HG03558 (cell line): ENCODE results near the gene KCNV2.

Experiments used
- ATAC-seq: cut with Tn5 transposase; IDR thresholded peaks from one replicate; pipeline ENCODE4 v1.9.1; 2021; ENCODE audit warnings: moderate number of reproducible peaks; ENCODE audit not compliant: unreplicated experiment; ENCODE audit errors: extremely low read depth

Gene KCNV2

DNA sequence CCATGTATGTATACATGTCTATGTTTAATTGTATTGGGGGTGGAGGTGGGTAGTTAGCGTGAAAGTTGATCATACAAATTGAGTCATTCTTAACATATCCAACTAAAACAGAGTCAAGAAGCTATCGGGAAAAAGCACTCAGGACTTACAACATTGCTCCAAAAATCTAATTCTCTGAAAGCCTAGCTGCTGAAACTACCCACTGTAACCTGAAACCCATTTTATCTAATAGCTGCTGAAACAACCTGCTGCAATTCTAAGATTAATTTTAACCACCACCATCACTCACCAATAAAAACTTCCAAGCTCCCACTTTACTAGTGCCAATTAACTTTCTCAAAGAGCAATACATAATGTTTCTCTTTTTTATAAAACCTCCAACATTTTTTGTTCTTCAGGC lies 32.2 kb downstream of the KCNV2 start:
- no peak for ATAC-seq

DNA sequence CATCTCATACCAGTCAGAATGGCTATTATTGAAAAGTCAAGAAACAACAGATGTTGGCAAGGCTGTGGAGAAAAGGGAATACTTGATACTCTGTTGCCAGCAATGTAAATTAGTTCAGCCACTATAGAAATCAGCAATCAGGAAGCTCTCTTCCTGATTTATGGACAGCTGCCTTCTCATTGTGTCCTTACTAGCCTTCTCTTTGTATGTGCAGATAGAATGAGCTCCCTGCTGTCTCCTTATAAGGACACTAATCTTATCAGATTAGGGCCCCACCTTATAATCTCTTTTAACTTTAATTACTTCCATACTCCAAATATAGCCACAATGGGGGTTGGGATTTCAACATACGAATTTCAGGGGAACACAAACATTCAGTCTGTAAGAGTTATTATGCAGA lies 38.0 kb downstream of the KCNV2 start:
- ATAC-seq = no peak

DNA sequence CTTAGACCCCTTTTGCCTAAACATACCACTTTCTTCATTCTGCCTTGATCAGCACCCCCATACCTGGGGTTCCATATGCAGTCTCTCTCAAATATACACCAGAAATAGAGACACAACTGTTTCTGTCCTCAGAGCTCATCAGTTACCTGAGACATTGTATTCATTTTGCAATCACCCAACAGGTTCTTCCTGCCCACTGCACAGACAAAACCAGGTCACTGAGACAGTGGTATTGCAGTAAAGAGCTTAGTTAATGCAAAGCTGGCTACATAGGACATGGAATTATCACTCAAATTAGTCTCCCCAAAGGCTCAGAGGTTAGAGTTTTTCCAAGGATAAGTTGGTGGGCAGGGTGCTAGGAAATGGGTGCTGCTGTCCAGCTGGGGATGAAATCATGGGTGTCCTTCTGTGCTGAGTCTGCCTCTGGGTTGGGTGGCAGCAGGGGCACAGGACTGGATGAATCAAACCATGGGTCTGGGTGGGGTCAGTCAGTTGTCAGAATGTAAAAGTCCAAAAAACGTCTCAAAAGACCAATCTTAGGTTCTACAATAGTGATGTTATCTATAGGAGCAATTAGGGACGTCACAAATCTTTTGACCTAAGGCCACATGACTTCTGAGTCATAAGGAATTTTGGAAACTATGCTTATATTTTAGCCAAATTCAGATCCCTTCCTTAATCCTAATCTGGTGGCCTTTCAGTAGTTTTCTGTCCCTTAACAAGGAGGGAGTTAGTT lies 41.0 kb downstream of the KCNV2 start:
- ATAC-seq = no peak

DNA sequence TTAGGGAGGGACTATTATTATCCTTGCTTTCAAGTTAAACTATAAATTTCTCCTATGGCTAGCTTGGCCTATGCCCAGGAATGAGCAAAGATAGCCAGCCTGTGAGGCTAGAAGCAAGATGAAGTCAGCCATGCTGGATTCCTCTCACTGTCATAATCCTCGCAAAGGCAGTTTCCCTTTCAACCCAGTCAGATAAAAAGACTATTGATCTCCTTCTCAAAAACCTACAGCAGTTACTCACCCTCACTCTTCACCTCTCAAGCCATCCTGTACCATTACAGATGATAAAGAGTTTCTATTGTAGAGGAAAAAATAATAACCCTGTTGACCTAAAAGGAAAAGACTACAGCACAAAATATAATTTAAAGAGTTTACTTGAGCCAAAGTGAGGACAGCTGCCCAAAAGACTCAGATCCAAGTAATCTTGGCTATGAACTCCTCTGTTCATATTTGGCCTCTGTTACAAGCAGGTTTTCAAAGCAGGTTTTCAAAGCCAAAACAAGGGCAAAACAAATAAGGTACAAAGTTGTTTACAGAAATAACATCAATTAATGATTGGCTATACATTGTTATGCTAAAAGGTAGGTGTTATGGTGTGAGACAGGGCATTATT lies 41.7 kb downstream of the KCNV2 start:
- no peak for ATAC-seq

DNA sequence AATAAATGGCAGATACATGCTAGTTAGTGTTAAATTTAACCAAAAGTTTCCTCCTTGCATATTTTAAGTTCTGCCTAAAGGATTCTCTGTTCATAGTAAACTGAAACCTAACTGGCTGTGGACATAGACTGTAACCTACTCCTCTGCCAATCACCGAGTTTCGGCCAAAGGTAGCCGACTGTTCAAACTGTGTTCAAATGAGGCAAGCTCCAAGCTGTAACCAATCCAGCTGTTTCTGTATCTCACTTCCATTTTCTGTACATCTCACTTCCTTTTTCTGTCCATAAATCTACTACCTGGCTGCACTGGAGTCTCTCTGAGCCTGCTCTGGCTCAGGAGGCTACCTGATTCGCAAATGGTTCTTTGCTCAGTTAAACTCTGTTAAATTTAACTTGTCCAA lies 44.1 kb downstream of the KCNV2 start:
- peak; percentile 53 for ATAC-seq

DNA sequence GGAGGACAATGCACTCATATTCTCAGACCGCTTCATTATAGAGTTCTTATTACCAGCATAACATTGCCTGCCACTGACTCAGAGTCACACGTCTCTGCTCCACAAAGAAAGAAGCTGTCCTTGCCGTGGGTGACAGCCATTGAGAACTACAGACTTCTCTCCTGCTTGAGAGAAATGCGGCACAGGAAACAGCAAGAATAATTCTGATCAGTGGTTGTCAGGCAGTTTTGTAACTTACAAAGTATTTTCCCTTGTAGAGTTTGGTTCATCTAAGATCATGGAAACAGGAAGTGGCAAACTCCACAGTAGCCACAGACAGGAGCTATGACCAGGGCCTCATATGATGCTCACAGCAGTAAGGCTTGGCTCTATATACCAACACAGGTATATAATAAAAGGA lies 47.0 kb downstream of the KCNV2 start:
- peak; percentile 49 for ATAC-seq

DNA sequence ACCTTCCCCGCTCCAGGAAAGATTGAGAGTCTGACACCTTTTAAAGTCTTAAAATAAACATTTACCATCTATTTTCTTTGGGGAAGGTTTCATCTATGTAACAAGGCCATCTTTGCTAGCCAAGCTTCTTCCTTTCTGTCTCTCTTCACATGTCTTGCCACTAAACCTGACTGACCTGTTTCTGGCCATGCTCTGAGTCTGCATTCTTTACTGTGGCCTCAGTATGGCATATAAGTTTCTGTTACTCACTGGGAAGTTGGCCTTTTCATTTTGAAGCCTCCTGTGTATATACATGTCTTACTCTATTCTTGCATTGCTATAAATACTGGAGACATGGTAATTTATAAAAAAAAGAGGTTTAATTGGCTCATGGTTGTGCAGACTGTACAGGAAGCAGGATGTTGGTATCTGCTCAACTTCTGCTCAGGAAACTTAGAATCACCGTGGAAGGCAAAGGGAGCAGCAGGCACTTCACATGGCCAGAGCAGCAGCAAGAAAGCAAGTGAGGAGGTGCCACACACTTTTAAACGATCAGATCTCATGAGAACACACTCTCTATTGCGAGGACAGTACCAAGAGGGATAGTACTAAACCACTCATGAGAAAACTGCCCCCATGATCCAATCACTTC lies 48.1 kb downstream of the KCNV2 start:
- ATAC-seq = no peak

DNA sequence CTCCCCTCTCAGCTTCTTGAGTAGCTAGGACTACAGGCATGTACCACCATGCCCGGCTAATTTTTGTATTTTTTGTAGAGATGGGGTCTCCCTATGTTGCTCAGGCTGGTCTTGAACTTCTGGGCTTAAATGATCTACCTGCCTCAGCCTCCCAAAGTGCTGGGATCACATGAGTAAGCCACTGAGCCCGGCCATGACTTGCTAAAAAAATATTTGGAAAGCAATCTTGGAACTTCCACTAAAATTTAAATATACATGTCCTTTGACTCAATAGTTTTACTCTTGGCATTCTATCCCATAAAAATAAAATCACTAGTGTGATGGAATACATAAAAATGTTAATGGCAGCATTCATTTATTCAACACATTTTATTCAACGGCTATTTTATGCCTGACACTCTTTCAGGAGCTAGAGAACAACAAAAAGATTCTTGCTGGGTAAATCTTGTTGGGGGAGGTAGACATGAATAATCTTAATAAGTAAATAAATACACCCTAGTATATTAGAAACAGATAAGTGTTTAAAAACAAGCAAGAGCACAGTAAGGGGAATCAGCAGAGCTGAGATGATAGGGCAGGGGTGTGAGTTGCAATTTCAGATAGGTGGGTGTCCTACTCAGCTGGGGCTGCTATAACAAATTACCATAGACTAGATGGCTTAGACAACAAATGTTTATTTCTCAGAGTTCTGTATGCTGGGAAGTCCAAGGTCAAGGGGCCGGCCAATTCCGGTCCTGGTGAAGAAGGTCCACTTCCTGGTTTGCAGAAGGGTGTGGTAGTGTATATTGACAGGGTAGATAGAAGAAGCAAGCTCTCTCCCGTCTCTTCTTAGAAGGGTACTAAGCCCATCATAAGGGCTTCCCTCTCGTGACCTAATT lies 50.7 kb downstream of the KCNV2 start:
- ATAC-seq = no peak

DNA sequence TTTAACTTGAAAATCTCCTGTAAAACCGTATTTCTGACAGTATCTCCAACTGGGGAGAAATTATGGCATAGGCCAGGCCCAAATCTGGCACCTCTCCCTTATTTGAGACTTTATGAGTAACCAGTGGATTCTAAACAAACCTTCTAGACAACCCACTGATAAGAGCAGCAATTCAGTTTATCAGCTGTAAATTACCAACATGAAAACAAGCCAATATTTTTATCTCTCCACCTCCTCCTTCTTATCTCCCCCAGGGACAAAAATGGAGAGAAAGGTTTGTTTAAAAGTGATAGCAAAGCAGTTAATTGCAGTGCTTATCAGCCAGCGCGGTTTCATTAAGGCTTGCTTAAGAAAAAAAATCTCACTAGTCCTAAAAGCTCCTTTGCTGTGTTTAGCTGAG lies 53.8 kb downstream of the KCNV2 start:
- ATAC-seq = no peak

DNA sequence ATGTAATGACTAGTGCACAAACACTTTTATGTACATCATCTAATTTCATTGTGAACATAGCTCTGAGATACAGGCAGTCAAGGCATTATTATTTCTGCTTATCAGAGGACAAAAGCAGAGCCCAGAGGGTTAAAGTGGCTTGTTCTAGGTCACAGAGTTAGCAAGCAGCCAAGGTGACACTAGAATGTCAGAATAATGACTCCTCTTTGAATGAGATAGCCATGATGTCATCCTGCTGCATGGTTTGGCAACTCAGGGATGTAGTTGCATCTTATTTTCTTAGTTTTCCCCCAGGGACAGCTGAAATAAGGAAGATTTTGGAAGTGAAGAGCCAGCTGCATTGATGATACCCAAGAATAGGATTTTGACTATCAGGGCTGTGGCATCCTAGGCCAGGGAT lies 54.4 kb downstream of the KCNV2 start:
- no peak for ATAC-seq

DNA sequence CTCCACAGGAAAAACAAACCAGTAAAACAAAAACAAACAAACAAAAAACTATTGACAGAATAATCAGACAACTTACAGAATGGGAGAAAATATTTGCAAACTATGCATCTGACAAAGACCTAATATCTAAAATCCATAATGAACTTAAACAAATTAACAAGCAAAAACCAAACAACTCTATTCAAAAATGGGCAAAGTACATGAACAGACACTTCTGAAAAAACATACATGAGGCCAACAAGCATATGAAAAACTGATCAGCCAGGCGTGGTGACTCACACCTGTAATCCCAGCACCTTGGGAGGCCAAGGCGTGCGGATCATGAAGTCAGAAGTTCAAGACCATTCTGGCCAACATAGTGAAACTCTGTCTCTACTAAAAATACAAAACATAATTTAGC lies 60.1 kb downstream of the KCNV2 start:
- ATAC-seq = no peak

DNA sequence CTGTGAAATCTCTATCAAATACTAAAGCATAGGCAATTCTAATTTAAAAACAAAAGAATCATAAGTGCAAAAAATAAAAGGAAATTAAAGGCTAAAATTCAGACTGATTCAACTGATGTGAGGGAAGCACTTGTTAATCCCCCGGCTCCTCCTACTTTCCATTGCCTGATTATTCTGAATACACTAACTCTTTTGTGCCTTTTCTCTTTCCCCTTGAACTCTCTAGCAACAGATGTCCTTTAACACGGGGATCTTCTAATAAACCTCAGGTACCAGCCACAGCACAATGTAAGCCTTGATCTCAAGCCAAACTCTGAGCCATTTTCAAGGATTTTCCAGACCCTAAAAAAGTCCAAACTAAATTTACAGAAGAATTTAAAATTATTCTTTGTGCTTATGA lies 61.5 kb downstream of the KCNV2 start:
- ATAC-seq = no peak
